ENCODE data around the gene RERE. TPM values are rescaled to one million over a fixed set of nuclear protein-coding genes. Genes with fewer than 3 reads are reported as not detected.

RERE gene
- total RNA-seq, 2 experiments from 2014 or later, result 73.1 to 211 TPM

DNA sequence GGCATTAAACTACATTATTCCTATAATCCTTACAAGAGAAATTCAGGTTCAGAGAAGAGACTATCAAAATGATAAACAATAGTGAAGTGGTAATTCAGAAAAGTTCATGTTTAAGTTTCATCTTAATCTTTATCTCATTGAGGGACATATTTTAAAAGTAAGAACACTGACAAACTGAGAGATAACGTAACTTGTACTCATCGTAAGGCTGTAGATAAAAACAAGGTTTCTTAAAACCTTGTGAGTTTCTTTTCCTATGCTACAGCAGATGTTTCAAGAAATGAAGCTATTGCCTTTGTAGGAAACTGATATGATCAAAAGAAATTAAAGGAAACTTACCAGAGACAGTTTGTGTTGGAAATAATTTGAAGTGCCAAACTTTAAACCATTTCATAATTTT, 65.0 kb downstream of the RERE start:
- no peak overlapping the region for H2AFZ ChIP-seq (ENCODE audit: low read length)
- no peaks in the 10 kb centered on the region for H4K20me1 ChIP-seq (ENCODE audit: insufficient read depth, low read length)
- intact Hi-C loops (cut with micrococcal nuclease; ENCODE audit: unreplicated experiment), result no loop called here
- H3K79me2 ChIP-seq (ENCODE audit: insufficient read depth, low read depth, low read length), result peaks cover 22% of the 10 kb centered on the region; the same call in 1 of the 2 replicates
- CTCF ChIA-PET (ENCODE audit: unreplicated experiment), result interaction anchor here (0.6 kb wide), 1 partner anchor 59 kb away, joined by 3 read pairs; no protein-coding TSS in a partner anchor
- peaks cover 21% of the 10 kb centered on the region for H3K4me1 ChIP-seq (ENCODE audit: insufficient read depth, low read length, poor library complexity, severe bottlenecking)
- POLR2A ChIA-PET, result interaction anchor here (0.5 to 1.4 kb wide), 3 partner anchors 12 to 226 kb away, joined by 3 to 5 read pairs (median 5); no protein-coding TSS in a partner anchor
- no TSS peak for BruUV-seq (replicated peaks)
- H3K4me2 ChIP-seq (ENCODE audit: low read length), result no peak overlapping the region
- TF ChIP-seq CTCF (conservative IDR thresholded peaks at IDR 0.05; ENCODE audit: low read length) (no peak), EZH2phosphoT487 (IDR thresholded peaks at IDR 0.05; ENCODE audit: borderline replicate concordance, low read depth, low read length) (no peak)
- H3K9me2 ChIP-seq (ENCODE audit: insufficient read depth, low read length), result no peaks in the 10 kb centered on the region
- H3K4me3 ChIP-seq (ENCODE audit: low read depth, low read length, poor library complexity, severe bottlenecking), result no peak overlapping the region
- 0 out of 2 replicates have a peak, but pooled peaks cover under 1% of the 10 kb centered on the region for H3K9me3 ChIP-seq (ENCODE audit: low read length)
- DNase-seq (ENCODE audit: low spot score), result no peak
- no peaks in the 10 kb centered on the region for H3K36me3 ChIP-seq (ENCODE audit: insufficient read depth, low read length)
- no peak overlapping the region for H3K27ac ChIP-seq (ENCODE audit: low read depth, low read length, poor library complexity, severe bottlenecking)

- no TSS peak for BruUV-seq (replicated peaks)
- no peaks in the 10 kb centered on the region for H3K36me3 ChIP-seq (ENCODE audit: insufficient read depth, low read length)
- POLR2A ChIA-PET, result interaction anchor here (0.6 to 1.4 kb wide), 4 partner anchors 11 to 329 kb away, joined by 3 to 5 read pairs (median 3); no protein-coding TSS in a partner anchor
- H3K4me2 ChIP-seq (ENCODE audit: low read length), result no peak overlapping the region
- TF ChIP-seq CTCF (conservative IDR thresholded peaks at IDR 0.05; ENCODE audit: low read length) (no peak), EZH2phosphoT487 (IDR thresholded peaks at IDR 0.05; ENCODE audit: borderline replicate concordance, low read depth, low read length) (no peak)
- no peaks in the 10 kb centered on the region for H4K20me1 ChIP-seq (ENCODE audit: insufficient read depth, low read length)
- no peak for DNase-seq (ENCODE audit: low spot score)
- no peak overlapping the region for H2AFZ ChIP-seq (ENCODE audit: low read length)
- intact Hi-C loops (cut with micrococcal nuclease; ENCODE audit: unreplicated experiment), result no loop called here
- CTCF ChIA-PET (ENCODE audit: unreplicated experiment), result no interaction called here
- no peak overlapping the region for H3K4me3 ChIP-seq (ENCODE audit: low read depth, low read length, poor library complexity, severe bottlenecking)
- no peaks in the 10 kb centered on the region for H3K9me3 ChIP-seq (ENCODE audit: low read length)
- H3K4me1 ChIP-seq (ENCODE audit: insufficient read depth, low read length, poor library complexity, severe bottlenecking), result peaks cover 21% of the 10 kb centered on the region
- no peak overlapping the region for H3K27ac ChIP-seq (ENCODE audit: low read depth, low read length, poor library complexity, severe bottlenecking)
- H3K9me2 ChIP-seq (ENCODE audit: insufficient read depth, low read length), result no peaks in the 10 kb centered on the region
- peaks cover 22% of the 10 kb centered on the region; the same call in 1 of the 2 replicates for H3K79me2 ChIP-seq (ENCODE audit: insufficient read depth, low read depth, low read length)
Observed at GRCh38 chr1:8751984-8752383, 65.5 kb downstream of the RERE start.

All from OCI-LY7 (cell line).